ENCODE data around the gene ZNF554.

Gene ZNF554

GRCh38 chr19:2877398-2878331, 58.0 kb downstream of the ZNF554 start:
- DNase-seq: no peak

- no peak for DNase-seq
Observed at GRCh38 chr19:2883686-2884439, 64.2 kb downstream of the ZNF554 start.

- DNase-seq: no peak
Observed at GRCh38 chr19:2885736-2886135, 66.1 kb downstream of the ZNF554 start.
